B cell (primary cell): Measurements from ENCODE around the gene NEGR1. TPM values are rescaled to one million over a fixed set of nuclear protein-coding genes. Genes with fewer than 3 reads are reported as not detected.

Experiments
- ATAC-seq: fragments of 200-7000 bp; cut with Tn5 transposase; one replicate; pipeline ENCODE4 v1.10.0; 2021; ENCODE audit warnings: low read depth, mild to moderate bottlenecking, moderate number of reproducible peaks, moderate library complexity
- CTCF ChIA-PET: fragments of 350-600 bp; sonication (Branson Sonifier 250); formaldehyde crosslinking; loops from one replicate; lab custom pipeline; 2021; ENCODE audit warnings: antibody characterized with exemption, inconsistent platforms; lab: Charles Lee
- POLR2A ChIA-PET: fragments of 350-600 bp; sonication (Branson Sonifier 250); formaldehyde crosslinking; loops from one replicate; lab custom pipeline; 2021; ENCODE audit warnings: antibody characterized with exemption; lab: Charles Lee
- DNase-seq: peaks from one replicate; pipeline ENCODE4 v3.0.0; 2013
- H2AFZ ChIP-seq: 2 replicates; pipeline ENCODE4 v1.6.1; 2012; ENCODE audit warnings: mild to moderate bottlenecking, low read depth, low read length; ENCODE audit not compliant: insufficient read depth, poor library complexity, severe bottlenecking
- H3K27ac ChIP-seq, 2 donors: 1 replicate in 1 of 2; 2 replicates in 1 of 2; pipeline ENCODE4 v1.5.1; 2012 to 2013; ENCODE audit warnings: low read length in 2 of 2, mild to moderate bottlenecking in 2 of 2, moderate library complexity in 1 of 2
- H3K27me3 ChIP-seq, 4 experiments: fragments of 200-600 bp in 1 of 4; sonication (generic) in 1 of 4; replicated peaks in 1 of 4; 1 replicate in 2 of 4; 2 replicates in 2 of 4; pipeline versions ENCODE4 v1.6.1 to v1.7.0; 2013 to 2016; ENCODE audit warnings: low read length in 3 of 4, mild to moderate bottlenecking in 2 of 4, mixed read lengths in 1 of 4, moderate library complexity in 1 of 4; ENCODE audit not compliant: insufficient read depth in 4 of 4, control insufficient read depth in 3 of 4; ENCODE audit errors: control extremely low read depth in 1 of 4
- H3K36me3 ChIP-seq, 2 experiments: replicated peaks in 1 of 2; 1 replicate in 1 of 2; 2 replicates in 1 of 2; pipeline versions ENCODE4 v1.6.1 to v1.7.1; 2013; ENCODE audit warnings: low read length in 1 of 2; ENCODE audit not compliant: insufficient read depth in 2 of 2, control insufficient read depth in 1 of 2; ENCODE audit errors: control extremely low read depth in 1 of 2, extremely low read depth in 1 of 2
- H3K4me1 ChIP-seq, 2 donors: fragments of 200-600 bp in 1 of 2; sonication (generic) in 1 of 2; 1 replicate in 1 of 2; 2 replicates in 1 of 2; pipeline versions ENCODE4 v1.5.1 to v1.6.1; 2013 to 2017; ENCODE audit warnings: low read length in 2 of 2; ENCODE audit not compliant: control insufficient read depth in 2 of 2, insufficient read depth in 2 of 2
- H3K4me2 ChIP-seq: replicated peaks from 2 replicates; pipeline ENCODE3; 2012; ENCODE audit warnings: mild to moderate bottlenecking, low read depth, low read length; ENCODE audit not compliant: poor library complexity, severe bottlenecking
- H3K4me3 ChIP-seq, 5 experiments: fragments of 200-600 bp in 1 of 5; sonication (generic) in 1 of 5; 1 replicate in 3 of 5; 2 replicates in 2 of 5; pipeline versions ENCODE4 v1.5.1 to v1.7.0; 2011 to 2016; ENCODE audit warnings: low read length in 4 of 5, mild to moderate bottlenecking in 4 of 5, low read depth in 2 of 5, control low read depth in 1 of 5, moderate library complexity in 1 of 5; ENCODE audit not compliant: insufficient read depth in 1 of 5; ENCODE audit errors: control extremely low read depth in 1 of 5, extremely low read depth in 1 of 5
- H3K79me2 ChIP-seq: fragments of 200-600 bp; sonication (generic); one replicate; pipeline ENCODE4 v1.6.0; 2016; ENCODE audit warnings: low read length; ENCODE audit not compliant: control insufficient read depth, insufficient read depth
- H3K9ac ChIP-seq: fragments of 200-600 bp; sonication (generic); 2 replicates; pipeline ENCODE4 v1.6.1; 2017; ENCODE audit warnings: mild to moderate bottlenecking, low read length, moderate library complexity
- H3K9me3 ChIP-seq, 3 donors: one replicate each; pipeline versions ENCODE4 v1.6.1 to v1.7.1; 2013; ENCODE audit warnings: low read length in 2 of 3; ENCODE audit not compliant: control insufficient read depth in 2 of 3, insufficient read depth in 1 of 3; ENCODE audit errors: control extremely low read depth in 1 of 3
- H4K20me1 ChIP-seq: 2 replicates; pipeline ENCODE4 v1.6.0; 2012; ENCODE audit warnings: mild to moderate bottlenecking, low read length; ENCODE audit not compliant: insufficient read depth, control insufficient read depth, poor library complexity, severe bottlenecking
- H3K27ac Mint-ChIP-seq: one replicate; pipeline ENCODE4 v1.8.0; 2021; ENCODE audit warnings: mixed read lengths
- H3K27me3 Mint-ChIP-seq: one replicate; pipeline ENCODE4 v1.8.0; 2021; ENCODE audit warnings: mixed read lengths
- H3K4me1 Mint-ChIP-seq: one replicate; pipeline ENCODE4 v1.8.0; 2021; ENCODE audit warnings: mixed read lengths
- H3K4me3 Mint-ChIP-seq: one replicate; pipeline ENCODE4 v1.8.0; 2021; ENCODE audit warnings: mixed read lengths
- H3K9me3 Mint-ChIP-seq: one replicate; pipeline ENCODE4 v1.8.0; 2022; ENCODE audit warnings: mixed read lengths; ENCODE audit not compliant: insufficient read depth
- EZH2 ChIP-seq: IDR thresholded peaks from 2 replicates; pipeline ENCODE4 v1.6.1; 2012; ENCODE audit warnings: borderline replicate concordance, low read depth, mild to moderate bottlenecking, moderate library complexity, low read length; ENCODE audit not compliant: insufficient read depth, poor library complexity, severe bottlenecking
- WGBS: methylation state at CpG from one replicate; pipeline ENCODE4 v1.1.5; 2013; ENCODE audit warnings: missing lambda C conversion rate; ENCODE audit not compliant: insufficient coverage; 5-methylcytosine and 5-hydroxymethylcytosine counted together
- intact Hi-C: fragments of 100-400 bp; cut with micrococcal nuclease; formaldehyde crosslinking; loops from one replicate; pipeline ENCODE4 v1.10.0; 2022
- polyA plus RNA-seq: library from polyadenylated mRNA; depleted of rRNA; stranded (reverse); fragments of >200 nt; gene quantifications from 2 replicates; pipeline ENCODE4 v1.2.3, GENCODE V29; 2012
- total RNA-seq, 2 donors: library from RNA; stranded (reverse); fragments of 120-200 nt in 1 of 2; gene quantifications; 1 replicate in 1 of 2; 2 replicates in 1 of 2; pipeline versions ENCODE4 v1.2.3 to v1.2.4, GENCODE V29; 2013 to 2022
- TF ChIP-seq, protein P1 (sequence below): fragments of 200-600 bp; IDR thresholded peaks from one replicate; pipeline ENCODE4 v1.8.0; 2022; ENCODE audit warnings: antibody characterized with exemption, mild to moderate bottlenecking

The NEGR1 gene
- total and polyA plus RNA-seq, 2 donors (not counting 1 experiment from before 2014, with no cell fraction given): 0.01 TPM; not detected in 1

DNA sequence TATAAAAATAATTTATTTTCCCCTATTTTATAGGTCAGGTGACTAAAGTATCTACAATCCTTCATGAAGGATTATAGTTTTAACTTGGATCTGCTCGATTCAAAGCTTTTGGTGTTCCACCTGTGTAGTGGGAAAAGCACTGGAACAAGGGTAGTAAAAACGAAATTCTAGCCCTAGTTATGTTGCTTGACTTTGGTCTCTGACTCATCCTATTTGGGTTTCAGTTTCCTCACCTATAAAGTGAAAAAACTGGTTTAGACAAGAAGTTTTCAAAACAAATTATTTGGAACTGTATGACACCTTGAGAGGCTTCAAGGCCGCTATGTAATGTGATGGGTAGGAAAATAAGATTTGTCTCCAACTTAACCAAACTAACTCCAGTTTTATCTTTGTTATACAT, 696.3 kb downstream of the NEGR1 start:
- Histone ChIP-seq H3K4me1 (no peaks in the 10 kb centered on the region), H3K9ac (no peak overlapping the region), H3K79me2 (no peaks in the 10 kb centered on the region), H3K9me3 (no peaks in the 10 kb centered on the region), H3K36me3 (no peaks in the 10 kb centered on the region), H3K4me3 (no peak overlapping the region), H3K4me2 (no peak overlapping the region), H4K20me1 (no peaks in the 10 kb centered on the region), H2AFZ (no peak overlapping the region), H3K27ac (no peak overlapping the region), H3K27me3 (no peaks in the 10 kb centered on the region)
- POLR2A ChIA-PET: no interaction called here
- intact Hi-C loops: no loop called here
- ATAC-seq (no peak), DNase-seq (no peak)
- Mint-ChIP-seq H3K4me1 (no peaks in the 10 kb centered on the region), H3K4me3 (no peak overlapping the region), H3K9me3 (no peaks in the 10 kb centered on the region), H3K27ac (no peak overlapping the region), H3K27me3 (no peaks in the 10 kb centered on the region)
- WGBS: no CpG with 5 or more reads among the region's 3 CpGs
- TF ChIP-seq EZH2: no peak
- TF ChIP-seq, protein P1, sequence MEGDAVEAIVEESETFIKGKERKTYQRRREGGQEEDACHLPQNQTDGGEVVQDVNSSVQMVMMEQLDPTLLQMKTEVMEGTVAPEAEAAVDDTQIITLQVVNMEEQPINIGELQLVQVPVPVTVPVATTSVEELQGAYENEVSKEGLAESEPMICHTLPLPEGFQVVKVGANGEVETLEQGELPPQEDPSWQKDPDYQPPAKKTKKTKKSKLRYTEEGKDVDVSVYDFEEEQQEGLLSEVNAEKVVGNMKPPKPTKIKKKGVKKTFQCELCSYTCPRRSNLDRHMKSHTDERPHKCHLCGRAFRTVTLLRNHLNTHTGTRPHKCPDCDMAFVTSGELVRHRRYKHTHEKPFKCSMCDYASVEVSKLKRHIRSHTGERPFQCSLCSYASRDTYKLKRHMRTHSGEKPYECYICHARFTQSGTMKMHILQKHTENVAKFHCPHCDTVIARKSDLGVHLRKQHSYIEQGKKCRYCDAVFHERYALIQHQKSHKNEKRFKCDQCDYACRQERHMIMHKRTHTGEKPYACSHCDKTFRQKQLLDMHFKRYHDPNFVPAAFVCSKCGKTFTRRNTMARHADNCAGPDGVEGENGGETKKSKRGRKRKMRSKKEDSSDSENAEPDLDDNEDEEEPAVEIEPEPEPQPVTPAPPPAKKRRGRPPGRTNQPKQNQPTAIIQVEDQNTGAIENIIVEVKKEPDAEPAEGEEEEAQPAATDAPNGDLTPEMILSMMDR: no peak
- CTCF ChIA-PET: no interaction called here

DNA sequence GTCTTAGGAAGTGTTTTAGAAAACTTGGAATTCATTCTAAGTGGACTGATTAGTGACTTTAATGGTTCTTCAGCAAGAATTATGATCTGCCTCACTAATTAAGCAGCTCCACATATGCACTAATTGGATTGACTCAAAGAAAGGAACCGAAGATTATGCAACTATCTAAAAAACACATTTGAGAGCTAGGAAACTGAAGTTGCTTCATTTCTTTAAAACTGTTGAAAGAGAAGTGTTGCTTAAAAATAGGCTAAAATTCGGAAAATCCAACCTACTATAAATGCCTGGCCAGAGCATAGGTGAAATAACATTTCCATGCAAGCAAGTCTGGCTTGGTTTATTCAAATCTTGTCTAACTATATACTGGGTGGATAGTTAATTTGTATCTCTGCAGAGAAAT, 698.6 kb downstream of the NEGR1 start:
- Mint-ChIP-seq H3K4me3 (no peak overlapping the region), H3K9me3 (no peaks in the 10 kb centered on the region), H3K27me3 (no peaks in the 10 kb centered on the region), H3K27ac (no peak overlapping the region), H3K4me1 (no peaks in the 10 kb centered on the region)
- Histone ChIP-seq H3K36me3 (no peaks in the 10 kb centered on the region), H4K20me1 (no peaks in the 10 kb centered on the region), H3K9me3 (no peaks in the 10 kb centered on the region), H3K27ac (no peak overlapping the region), H3K9ac (no peak overlapping the region), H3K4me3 (no peak overlapping the region), H3K79me2 (no peaks in the 10 kb centered on the region), H2AFZ (no peak overlapping the region), H3K4me2 (no peak overlapping the region), H3K27me3 (no peaks in the 10 kb centered on the region), H3K4me1 (no peaks in the 10 kb centered on the region)
- ChIA-PET CTCF (interaction anchor here (0.5 kb wide), 1 partner anchor 12 kb away, joined by 3 read pairs; no protein-coding TSS in a partner anchor), POLR2A (no interaction called here)
- ATAC-seq: no peak
- DNase-seq: no peak
- intact Hi-C loops: no loop called here
- TF ChIP-seq, protein P1: no peak
- TF ChIP-seq EZH2: no peak
- WGBS: no CpG with 5 or more reads among the region's 2 CpGs
